ENCODE results near the gene PPP1R37.
A peak's percentile ranks its signal among the peaks of the same experiment; 100 is the strongest.

The PPP1R37 gene

GRCh38 chr19:45144431-45145269 is 51.7 kb downstream of the PPP1R37 start:
- TF ChIP-seq CTCF (IDR thresholded peaks at IDR 0.05; ENCODE audit: low read depth, low read length), result no peak
- DNase-seq (ENCODE audit: low read depth, low spot score), result no peak
- H3K4me3 ChIP-seq (ENCODE audit: low read depth, low read length), result no peak overlapping the region
- in situ Hi-C loops (cut with HindIII; ENCODE audit: low sequenced_read_pairs), result no loop called here

GRCh38 chr19:45145270-45146189 is 52.6 kb downstream of the PPP1R37 start:
- no peak for TF ChIP-seq CTCF (IDR thresholded peaks at IDR 0.05; ENCODE audit: low read depth, low read length)
- in situ Hi-C loops (cut with HindIII; ENCODE audit: low sequenced_read_pairs), result no loop called here
- no peak for DNase-seq (ENCODE audit: low read depth, low spot score)
- no peak overlapping the region for H3K4me3 ChIP-seq (ENCODE audit: low read depth, low read length)

GRCh38 chr19:45146251-45146650 is 53.3 kb downstream of the PPP1R37 start:
- in situ Hi-C loops (cut with HindIII; ENCODE audit: low sequenced_read_pairs), result no loop called here
- DNase-seq (ENCODE audit: low read depth, low spot score), result no peak
- TF ChIP-seq CTCF (IDR thresholded peaks at IDR 0.05; ENCODE audit: low read depth, low read length), result no peak
- no peak overlapping the region for H3K4me3 ChIP-seq (ENCODE audit: low read depth, low read length)

GRCh38 chr19:45146741-45147205 is 53.8 kb downstream of the PPP1R37 start:
- no peak overlapping the region for H3K4me3 ChIP-seq (ENCODE audit: low read depth, low read length)
- in situ Hi-C loops (cut with HindIII; ENCODE audit: low sequenced_read_pairs), result no loop called here
- no peak for DNase-seq (ENCODE audit: low read depth, low spot score)
- TF ChIP-seq CTCF (IDR thresholded peaks at IDR 0.05; ENCODE audit: low read depth, low read length), result no peak

- peak; percentile 5 for TF ChIP-seq CTCF (IDR thresholded peaks at IDR 0.05; ENCODE audit: low read depth, low read length)
- in situ Hi-C loops (cut with HindIII; ENCODE audit: low sequenced_read_pairs), result no loop called here
- no peak for DNase-seq (ENCODE audit: low read depth, low spot score)
- no peak overlapping the region for H3K4me3 ChIP-seq (ENCODE audit: low read depth, low read length)
Observed at GRCh38 chr19:45147835-45148676, 55.1 kb downstream of the PPP1R37 start.

- in situ Hi-C loops (cut with HindIII; ENCODE audit: low sequenced_read_pairs), result no loop called here
- no peak overlapping the region for H3K4me3 ChIP-seq (ENCODE audit: low read depth, low read length)
- no peak for DNase-seq (ENCODE audit: low read depth, low spot score)
- TF ChIP-seq CTCF (IDR thresholded peaks at IDR 0.05; ENCODE audit: low read depth, low read length), result no peak
Observed at GRCh38 chr19:45149129-45149528, 56.1 kb downstream of the PPP1R37 start.
